GM12878 (cell line): ENCODE results near the gene TNNT1. TPM values are rescaled to one million over a fixed set of nuclear protein-coding genes. Genes with fewer than 3 reads are reported as not detected.
A peak's percentile ranks its signal among the peaks of the same experiment; 100 is the strongest.

Experiments used
- ASH2L ChIP-seq: fragments of 300-600, 200-600 bp; sonication (generic); IDR thresholded peaks from 2 replicates; pipeline ENCODE4 v1.6.1; 2017; ENCODE audit warnings: low read depth, mild to moderate bottlenecking, borderline replicate concordance
- BACH1 ChIP-seq: fragments of 450-650 bp; IDR thresholded peaks from 2 replicates; pipeline ENCODE4 v1.6.1; 2017; ENCODE audit warnings: mild to moderate bottlenecking, borderline replicate concordance
- CBFB ChIP-seq: IDR thresholded peaks from 2 replicates; pipeline ENCODE4 v1.6.1; 2016; ENCODE audit warnings: antibody characterized with exemption, low read depth
- CHD1 ChIP-seq: IDR thresholded peaks from 2 replicates; pipeline ENCODE4 v1.6.1; 2012; ENCODE audit warnings: low read depth, low read length, improper control_type of control experiment
- CHD4 ChIP-seq: fragments of 200-600 bp; sonication (generic); IDR thresholded peaks from 2 replicates; pipeline ENCODE4 v1.6.1; 2016; ENCODE audit warnings: mild to moderate bottlenecking
- EGR1 ChIP-seq, 2 experiments: IDR thresholded peaks; 1 replicate in 1 of 2; 2 replicates in 1 of 2; pipeline ENCODE4 v1.6.1; 2011 to 2012; ENCODE audit warnings: low read depth in 2 of 2, low read length in 2 of 2, borderline replicate concordance in 1 of 2, mild to moderate bottlenecking in 1 of 2, moderate library complexity in 1 of 2
- EP300 ChIP-seq, 2 experiments: fragments of 150-350 bp in 1 of 2; IDR thresholded peaks; 2 replicates each; pipeline ENCODE4 v1.6.1; 2011 to 2012; ENCODE audit warnings: low read depth in 2 of 2, low read length in 2 of 2, borderline replicate concordance in 1 of 2, improper control_type of control experiment in 1 of 2, inconsistent platforms in 1 of 2; ENCODE audit not compliant: control insufficient read depth in 1 of 2
- EZH2 ChIP-seq: IDR thresholded peaks from 2 replicates; pipeline ENCODE4 v1.6.1; 2012; ENCODE audit warnings: low read depth, mild to moderate bottlenecking, control low read depth, inconsistent platforms, low read length, borderline replicate concordance; ENCODE audit not compliant: control insufficient read depth
- JUND ChIP-seq: IDR thresholded peaks from 2 replicates; pipeline ENCODE4 v1.6.1; 2012; ENCODE audit warnings: low read depth, mild to moderate bottlenecking, low read length, improper control_type of control experiment, moderate library complexity
- MYB ChIP-seq: fragments of 150-350 bp; IDR thresholded peaks from 2 replicates; pipeline ENCODE4 v1.6.1; 2014; ENCODE audit warnings: mild to moderate bottlenecking, low read depth, low read length, borderline replicate concordance
- MYC ChIP-seq: IDR thresholded peaks from 2 replicates; pipeline ENCODE4 v1.6.1; 2011; ENCODE audit warnings: mild to moderate bottlenecking, low read length, moderate library complexity, inconsistent platforms; ENCODE audit not compliant: insufficient read depth, insufficient replicate concordance, insufficient read length, severe bottlenecking
- SMARCA5 ChIP-seq: fragments of 450-650 bp; IDR thresholded peaks from 2 replicates; pipeline ENCODE4 v1.6.1; 2017; ENCODE audit warnings: mild to moderate bottlenecking
- STAT3 ChIP-seq: IDR thresholded peaks from 2 replicates; pipeline ENCODE4 v1.6.1; 2011; ENCODE audit warnings: low read depth, low read length, improper control_type of control experiment
- TCF12 ChIP-seq: IDR thresholded peaks from 2 replicates; pipeline ENCODE4 v1.6.1; 2011; ENCODE audit warnings: low read depth, mild to moderate bottlenecking, low read length
- YY1 ChIP-seq: IDR thresholded peaks from 2 replicates; pipeline ENCODE4 v1.6.1; 2011; ENCODE audit warnings: low read depth, mild to moderate bottlenecking, low read length
- ZNF274 ChIP-seq: IDR thresholded peaks from one replicate; pipeline ENCODE4 v1.8.0; 2011; ENCODE audit not compliant: insufficient read length, insufficient read depth
- ZNF384 ChIP-seq: IDR thresholded peaks from 2 replicates; pipeline ENCODE4 v1.6.1; 2012; ENCODE audit warnings: low read depth, mild to moderate bottlenecking, low read length, improper control_type of control experiment, borderline replicate concordance
- ZNF622 ChIP-seq: fragments of 450-650 bp; IDR thresholded peaks from 2 replicates; pipeline ENCODE4 v1.6.1; 2017; ENCODE audit warnings: mild to moderate bottlenecking, inconsistent platforms
- polyA plus RNA-seq, 11 experiments: library from polyadenylated mRNA; depleted of rRNA in 4 of 11; unstranded in 6 of 11; stranded (reverse) in 5 of 11; fragments of >200 nt; fragmentation: Nextera tagmentation in 4 of 11; fragmentation: Illumina TruSeq in 1 of 11; extraction: Ambion mirVana in 4 of 11; extraction: Trizol in 1 of 11; gene quantifications; 1 replicate in 1 of 11; 2 replicates in 10 of 11; pipeline versions ENCODE4 v1.2.1 to v1.2.3, GENCODE V29; 2011 to 2016; ENCODE audit warnings: inconsistent platforms in 2 of 11, missing spikeins in 2 of 11, low read depth in 1 of 11
- total RNA-seq, 4 experiments: library from RNA; depleted of rRNA in 3 of 4; stranded (reverse); fragments of >200 nt in 3 of 4; fragmentation: Illumina TruSeq in 1 of 4; extraction: Trizol in 1 of 4; gene quantifications; 2 replicates each; pipeline versions ENCODE4 v1.2.1 to v1.2.3, GENCODE V29; 2013 to 2021
- TF ChIP-seq, protein P1 (sequence below): IDR thresholded peaks from 2 replicates; pipeline ENCODE4 v1.6.1; 2011; ENCODE audit warnings: low read depth, mild to moderate bottlenecking, low read length, moderate library complexity, borderline replicate concordance; ENCODE audit errors: extremely low read depth
- TF ChIP-seq, protein P2 (sequence below): fragments of 450-650 bp; IDR thresholded peaks from 2 replicates; pipeline ENCODE4 v1.6.1; 2018; ENCODE audit warnings: mild to moderate bottlenecking, low read depth, moderate library complexity; ENCODE audit not compliant: partially characterized antibody
- TF ChIP-seq, protein P3 (sequence below): fragments of 450-650 bp; IDR thresholded peaks from 2 replicates; pipeline ENCODE4 v1.6.1; 2017; ENCODE audit warnings: mild to moderate bottlenecking, moderate library complexity

The TNNT1 gene
- total and polyA plus RNA-seq, 10 of the 15 experiments (the other 5 are each of a cell fraction or from before 2014, with no cell fraction given): 0.26 to 0.62 (median 0.37) TPM; not detected in 7

DNA sequence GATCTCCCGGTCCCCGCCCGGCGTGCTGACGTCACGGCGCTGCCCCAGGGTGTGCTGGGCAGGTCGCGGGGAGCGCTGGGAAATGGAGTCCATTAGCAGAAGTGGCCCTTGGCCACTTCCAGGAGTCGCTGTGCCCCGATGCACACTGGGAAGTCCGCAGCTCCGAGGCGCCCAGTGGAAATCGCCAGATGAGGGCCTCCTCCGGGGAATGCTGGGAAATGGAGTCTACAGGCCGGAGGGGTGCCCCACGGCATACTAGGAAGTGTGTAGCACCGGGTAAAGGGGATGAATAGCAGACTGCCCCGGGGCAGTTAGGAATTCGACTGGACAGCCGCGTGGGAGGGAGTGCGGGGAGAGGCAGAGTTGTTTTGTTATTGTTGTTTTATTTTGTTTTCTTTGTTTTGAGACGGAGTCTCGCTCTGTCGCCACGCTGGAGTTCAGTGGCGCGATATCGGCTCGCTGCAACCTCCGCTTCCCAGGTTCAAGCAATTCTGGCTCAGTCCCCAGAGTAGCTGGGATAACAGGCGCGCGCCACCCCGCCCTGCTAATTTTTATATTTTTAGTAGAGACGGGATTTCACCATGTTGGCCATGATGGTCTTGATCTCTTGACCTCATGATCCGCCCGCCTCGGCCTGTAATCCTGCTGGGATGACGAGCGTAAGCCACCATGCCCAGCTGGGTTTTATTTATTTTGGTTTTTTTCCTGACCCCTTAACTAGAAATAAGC, 31.2 kb downstream of the TNNT1 start (continued):
- TF ChIP-seq EZH2 (no peak), TCF12 (no peak), SMARCA5 (no peak), BACH1 (no peak), CHD1 (no peak), JUND (peak; percentile 32; the same call in 1 of the 2 replicates), CBFB (0 out of 2 replicates have a peak, but pooled peaks have one; percentile 31), EGR1 (IDR thresholded peaks at IDR 0.05; ENCODE audit: borderline replicate concordance in 1 of 2, low read depth in 2 of 2, low read length in 2 of 2) (peak in 1 of 2 experiments; percentile 91; a peak in 1 of 3 replicates), ZNF384 (no peak), EP300 (IDR thresholded peaks at IDR 0.05; ENCODE audit: borderline replicate concordance in 1 of 2, control insufficient read depth in 1 of 2, low read depth in 2 of 2, low read length in 2 of 2) (no peak), YY1 (peak; percentile 85), ZNF622 (no peak), ASH2L (no peak), ZNF274 (no peak), MYB (no peak), MYC (no peak), CHD4 (no peak), STAT3 (no peak)
- TF ChIP-seq, protein P1, sequence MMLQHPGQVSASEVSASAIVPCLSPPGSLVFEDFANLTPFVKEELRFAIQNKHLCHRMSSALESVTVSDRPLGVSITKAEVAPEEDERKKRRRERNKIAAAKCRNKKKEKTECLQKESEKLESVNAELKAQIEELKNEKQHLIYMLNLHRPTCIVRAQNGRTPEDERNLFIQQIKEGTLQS: no peak
- TF ChIP-seq, protein P2, sequence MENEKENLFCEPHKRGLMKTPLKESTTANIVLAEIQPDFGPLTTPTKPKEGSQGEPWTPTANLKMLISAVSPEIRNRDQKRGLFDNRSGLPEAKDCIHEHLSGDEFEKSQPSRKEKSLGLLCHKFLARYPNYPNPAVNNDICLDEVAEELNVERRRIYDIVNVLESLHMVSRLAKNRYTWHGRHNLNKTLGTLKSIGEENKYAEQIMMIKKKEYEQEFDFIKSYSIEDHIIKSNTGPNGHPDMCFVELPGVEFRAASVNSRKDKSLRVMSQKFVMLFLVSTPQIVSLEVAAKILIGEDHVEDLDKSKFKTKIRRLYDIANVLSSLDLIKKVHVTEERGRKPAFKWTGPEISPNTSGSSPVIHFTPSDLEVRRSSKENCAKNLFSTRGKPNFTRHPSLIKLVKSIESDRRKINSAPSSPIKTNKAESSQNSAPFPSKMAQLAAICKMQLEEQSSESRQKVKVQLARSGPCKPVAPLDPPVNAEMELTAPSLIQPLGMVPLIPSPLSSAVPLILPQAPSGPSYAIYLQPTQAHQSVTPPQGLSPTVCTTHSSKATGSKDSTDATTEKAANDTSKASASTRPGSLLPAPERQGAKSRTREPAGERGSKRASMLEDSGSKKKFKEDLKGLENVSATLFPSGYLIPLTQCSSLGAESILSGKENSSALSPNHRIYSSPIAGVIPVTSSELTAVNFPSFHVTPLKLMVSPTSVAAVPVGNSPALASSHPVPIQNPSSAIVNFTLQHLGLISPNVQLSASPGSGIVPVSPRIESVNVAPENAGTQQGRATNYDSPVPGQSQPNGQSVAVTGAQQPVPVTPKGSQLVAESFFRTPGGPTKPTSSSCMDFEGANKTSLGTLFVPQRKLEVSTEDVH: no peak
- TF ChIP-seq, protein P3, sequence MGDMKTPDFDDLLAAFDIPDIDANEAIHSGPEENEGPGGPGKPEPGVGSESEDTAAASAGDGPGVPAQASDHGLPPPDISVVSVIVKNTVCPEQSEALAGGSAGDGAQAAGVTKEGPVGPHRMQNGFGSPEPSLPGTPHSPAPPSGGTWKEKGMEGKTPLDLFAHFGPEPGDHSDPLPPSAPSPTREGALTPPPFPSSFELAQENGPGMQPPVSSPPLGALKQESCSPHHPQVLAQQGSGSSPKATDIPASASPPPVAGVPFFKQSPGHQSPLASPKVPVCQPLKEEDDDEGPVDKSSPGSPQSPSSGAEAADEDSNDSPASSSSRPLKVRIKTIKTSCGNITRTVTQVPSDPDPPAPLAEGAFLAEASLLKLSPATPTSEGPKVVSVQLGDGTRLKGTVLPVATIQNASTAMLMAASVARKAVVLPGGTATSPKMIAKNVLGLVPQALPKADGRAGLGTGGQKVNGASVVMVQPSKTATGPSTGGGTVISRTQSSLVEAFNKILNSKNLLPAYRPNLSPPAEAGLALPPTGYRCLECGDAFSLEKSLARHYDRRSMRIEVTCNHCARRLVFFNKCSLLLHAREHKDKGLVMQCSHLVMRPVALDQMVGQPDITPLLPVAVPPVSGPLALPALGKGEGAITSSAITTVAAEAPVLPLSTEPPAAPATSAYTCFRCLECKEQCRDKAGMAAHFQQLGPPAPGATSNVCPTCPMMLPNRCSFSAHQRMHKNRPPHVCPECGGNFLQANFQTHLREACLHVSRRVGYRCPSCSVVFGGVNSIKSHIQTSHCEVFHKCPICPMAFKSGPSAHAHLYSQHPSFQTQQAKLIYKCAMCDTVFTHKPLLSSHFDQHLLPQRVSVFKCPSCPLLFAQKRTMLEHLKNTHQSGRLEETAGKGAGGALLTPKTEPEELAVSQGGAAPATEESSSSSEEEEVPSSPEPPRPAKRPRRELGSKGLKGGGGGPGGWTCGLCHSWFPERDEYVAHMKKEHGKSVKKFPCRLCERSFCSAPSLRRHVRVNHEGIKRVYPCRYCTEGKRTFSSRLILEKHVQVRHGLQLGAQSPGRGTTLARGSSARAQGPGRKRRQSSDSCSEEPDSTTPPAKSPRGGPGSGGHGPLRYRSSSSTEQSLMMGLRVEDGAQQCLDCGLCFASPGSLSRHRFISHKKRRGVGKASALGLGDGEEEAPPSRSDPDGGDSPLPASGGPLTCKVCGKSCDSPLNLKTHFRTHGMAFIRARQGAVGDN: no peak
